ENCODE results near the gene CTNNB1.

CTNNB1 gene

DNA sequence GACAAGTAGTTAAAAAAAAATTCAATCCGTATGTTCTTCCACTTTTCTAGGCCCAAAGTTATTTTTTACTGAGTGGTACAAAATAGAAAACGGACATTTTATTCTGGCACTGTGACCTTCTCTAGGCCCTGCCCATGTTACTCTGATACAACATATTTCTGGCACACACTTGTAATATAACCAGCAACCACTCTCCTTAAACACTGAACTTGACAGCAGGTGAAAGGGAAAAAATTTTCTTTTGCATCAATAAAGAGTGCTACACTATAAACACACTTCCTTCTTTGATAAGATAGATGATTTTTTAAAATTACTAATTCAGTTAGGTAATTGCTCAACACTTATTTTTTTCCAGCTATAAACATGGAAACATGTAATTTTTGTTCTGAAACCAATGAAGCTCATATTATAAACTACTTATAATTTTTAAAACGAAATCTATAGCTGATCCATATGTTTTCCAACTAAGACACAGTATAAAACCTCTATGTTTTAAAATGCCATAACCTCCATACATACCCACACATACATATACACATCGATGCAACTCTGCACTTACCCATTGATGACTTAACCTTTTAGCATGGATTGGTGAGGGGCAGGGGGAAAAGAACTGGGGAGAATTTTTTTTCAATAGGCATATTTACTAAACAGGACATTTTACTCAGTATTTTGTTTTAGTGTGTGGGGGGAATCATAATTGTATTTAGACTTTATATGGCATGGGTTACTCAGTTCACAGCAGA lies 5.3 kb upstream of the CTNNB1 start:
- Histone ChIP-seq H2AFZ (ENCODE audit: low read length) (no peak overlapping the region), H3K9ac (ENCODE audit: low read length) (no peak overlapping the region), H3F3A (ENCODE audit: insufficient read depth, low read length) (no peaks in the 10 kb centered on the region), H3K36me3 (ENCODE audit: insufficient read depth, low read length) (no peaks in the 10 kb centered on the region), H3K4me2 (ENCODE audit: low read length) (no peak overlapping the region), H3K9me3 (ENCODE audit: low read length) (no peaks in the 10 kb centered on the region), H3K9me2 (ENCODE audit: low read depth, low read length) (no peaks in the 10 kb centered on the region), H3K4me1 (ENCODE audit: insufficient read depth, low read length, severe bottlenecking) (peaks cover 9% of the 10 kb centered on the region), H4K20me1 (ENCODE audit: insufficient read depth, low read length) (no peaks in the 10 kb centered on the region), H3K27me3 (ENCODE audit: insufficient read depth, low read length) (no peaks in the 10 kb centered on the region; the same call in 1 of the 2 replicates), H3K4me3 (ENCODE audit: low read depth, low read length, poor library complexity, severe bottlenecking) (no peak overlapping the region), H3K79me2 (ENCODE audit: insufficient read depth, low read length) (no peaks in the 10 kb centered on the region), H3K27ac (ENCODE audit: low read depth, low read length, poor library complexity, severe bottlenecking) (no peak overlapping the region)
- TF ChIP-seq, protein P1, sequence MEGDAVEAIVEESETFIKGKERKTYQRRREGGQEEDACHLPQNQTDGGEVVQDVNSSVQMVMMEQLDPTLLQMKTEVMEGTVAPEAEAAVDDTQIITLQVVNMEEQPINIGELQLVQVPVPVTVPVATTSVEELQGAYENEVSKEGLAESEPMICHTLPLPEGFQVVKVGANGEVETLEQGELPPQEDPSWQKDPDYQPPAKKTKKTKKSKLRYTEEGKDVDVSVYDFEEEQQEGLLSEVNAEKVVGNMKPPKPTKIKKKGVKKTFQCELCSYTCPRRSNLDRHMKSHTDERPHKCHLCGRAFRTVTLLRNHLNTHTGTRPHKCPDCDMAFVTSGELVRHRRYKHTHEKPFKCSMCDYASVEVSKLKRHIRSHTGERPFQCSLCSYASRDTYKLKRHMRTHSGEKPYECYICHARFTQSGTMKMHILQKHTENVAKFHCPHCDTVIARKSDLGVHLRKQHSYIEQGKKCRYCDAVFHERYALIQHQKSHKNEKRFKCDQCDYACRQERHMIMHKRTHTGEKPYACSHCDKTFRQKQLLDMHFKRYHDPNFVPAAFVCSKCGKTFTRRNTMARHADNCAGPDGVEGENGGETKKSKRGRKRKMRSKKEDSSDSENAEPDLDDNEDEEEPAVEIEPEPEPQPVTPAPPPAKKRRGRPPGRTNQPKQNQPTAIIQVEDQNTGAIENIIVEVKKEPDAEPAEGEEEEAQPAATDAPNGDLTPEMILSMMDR (IDR thresholded peaks at IDR 0.05; ENCODE audit: low read length): no peak
- TF ChIP-seq EZH2 (IDR thresholded peaks at IDR 0.05; ENCODE audit: borderline replicate concordance, low read length): no peak

DNA sequence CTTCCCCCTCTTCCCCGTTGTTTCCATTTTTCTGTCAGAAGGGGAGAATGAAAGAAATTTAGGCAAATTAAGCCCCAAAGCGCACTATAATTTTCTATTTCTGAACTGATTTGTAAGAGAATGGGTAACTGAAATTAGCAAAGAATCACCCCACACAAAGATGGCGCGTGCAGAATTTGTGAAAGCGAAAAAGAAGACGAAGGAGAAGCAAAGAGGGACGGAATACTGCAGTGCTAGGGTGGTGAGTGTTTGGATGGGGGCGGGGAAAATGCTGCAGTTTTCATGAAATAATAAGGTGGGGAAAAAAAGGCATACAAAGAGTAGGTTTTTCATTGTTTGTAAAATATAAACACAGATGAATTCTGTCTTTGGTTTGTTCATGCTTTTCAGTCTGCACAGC lies 4.6 kb upstream of the CTNNB1 start:
- Histone ChIP-seq H3K9me2 (ENCODE audit: low read depth, low read length) (no peaks in the 10 kb centered on the region), H3K27me3 (ENCODE audit: insufficient read depth, low read length) (no peaks in the 10 kb centered on the region; the same call in 1 of the 2 replicates), H3K4me3 (ENCODE audit: low read depth, low read length, poor library complexity, severe bottlenecking) (no peak overlapping the region), H3K9me3 (ENCODE audit: low read length) (no peaks in the 10 kb centered on the region), H3K4me2 (ENCODE audit: low read length) (no peak overlapping the region), H2AFZ (ENCODE audit: low read length) (no peak overlapping the region), H3K9ac (ENCODE audit: low read length) (no peak overlapping the region), H3K27ac (ENCODE audit: low read depth, low read length, poor library complexity, severe bottlenecking) (no peak overlapping the region), H3K4me1 (ENCODE audit: insufficient read depth, low read length, severe bottlenecking) (peaks cover 9% of the 10 kb centered on the region), H3K36me3 (ENCODE audit: insufficient read depth, low read length) (no peaks in the 10 kb centered on the region), H4K20me1 (ENCODE audit: insufficient read depth, low read length) (no peaks in the 10 kb centered on the region), H3F3A (ENCODE audit: insufficient read depth, low read length) (no peaks in the 10 kb centered on the region), H3K79me2 (ENCODE audit: insufficient read depth, low read length) (no peaks in the 10 kb centered on the region)
- TF ChIP-seq, protein P1 (IDR thresholded peaks at IDR 0.05; ENCODE audit: low read length): no peak
- no peak for TF ChIP-seq EZH2 (IDR thresholded peaks at IDR 0.05; ENCODE audit: borderline replicate concordance, low read length)

DNA sequence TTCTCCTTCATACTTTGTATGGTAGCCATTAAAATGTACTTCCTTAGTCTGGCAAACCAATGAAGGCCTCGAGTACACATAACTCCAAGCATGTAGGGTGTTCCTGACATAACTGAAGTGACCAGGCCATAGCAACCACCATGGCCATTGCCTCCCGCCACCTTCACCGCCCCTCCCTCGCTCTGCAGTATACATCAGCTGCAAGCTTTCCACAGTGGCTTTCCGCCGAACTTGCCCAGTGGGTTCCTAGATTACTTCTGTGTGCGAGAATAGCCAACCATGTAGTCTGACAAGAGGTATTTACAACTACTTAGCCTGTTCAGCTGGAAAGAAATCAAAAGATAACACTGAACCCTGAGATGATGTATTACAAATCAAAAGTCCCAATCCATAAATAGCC lies 3.4 kb upstream of the CTNNB1 start:
- H2AFZ ChIP-seq (ENCODE audit: low read length): no peak overlapping the region
- H4K20me1 ChIP-seq (ENCODE audit: insufficient read depth, low read length): peaks cover 1% of the 10 kb centered on the region; the same call in 1 of the 2 replicates
- H3K4me1 ChIP-seq (ENCODE audit: insufficient read depth, low read length, severe bottlenecking): peaks cover 12% of the 10 kb centered on the region
- no peaks in the 10 kb centered on the region for H3K36me3 ChIP-seq (ENCODE audit: insufficient read depth, low read length)
- H3K27me3 ChIP-seq (ENCODE audit: insufficient read depth, low read length): no peaks in the 10 kb centered on the region; the same call in 1 of the 2 replicates
- no peaks in the 10 kb centered on the region for H3K9me3 ChIP-seq (ENCODE audit: low read length)
- H3K9ac ChIP-seq (ENCODE audit: low read length): no peak overlapping the region
- H3K27ac ChIP-seq (ENCODE audit: low read depth, low read length, poor library complexity, severe bottlenecking): no peak overlapping the region
- H3F3A ChIP-seq (ENCODE audit: insufficient read depth, low read length): no peaks in the 10 kb centered on the region
- TF ChIP-seq EZH2 (IDR thresholded peaks at IDR 0.05; ENCODE audit: borderline replicate concordance, low read length): no peak
- TF ChIP-seq, protein P1 (IDR thresholded peaks at IDR 0.05; ENCODE audit: low read length): no peak
- no peak overlapping the region for H3K4me3 ChIP-seq (ENCODE audit: low read depth, low read length, poor library complexity, severe bottlenecking)
- H3K79me2 ChIP-seq (ENCODE audit: insufficient read depth, low read length): peaks cover 10% of the 10 kb centered on the region
- H3K4me2 ChIP-seq (ENCODE audit: low read length): no peak overlapping the region
- no peaks in the 10 kb centered on the region for H3K9me2 ChIP-seq (ENCODE audit: low read depth, low read length)
